Epithelial cell of esophagus (primary cell): ENCODE data around the gene TMPRSS11B.

Source experiments
- DNase-seq: peaks from one replicate; pipeline ENCODE4 v3.0.0; 2010; ENCODE audit warnings: low read depth
- H3K4me3 ChIP-seq: 2 replicates; pipeline ENCODE4 v1.5.1; 2011; ENCODE audit warnings: mild to moderate bottlenecking, low read length, control low read depth
- TF ChIP-seq, protein P1 (sequence below): IDR thresholded peaks from 2 replicates; pipeline ENCODE4 v1.5.1; 2011; ENCODE audit warnings: low read depth, mild to moderate bottlenecking, low read length, control low read depth, inconsistent platforms; ENCODE audit not compliant: insufficient read depth; ENCODE audit errors: missing control alignments

TMPRSS11B gene

GRCh38 chr4:68187145-68187544 is 58.3 kb downstream of the TMPRSS11B start:
- TF ChIP-seq, protein P1, sequence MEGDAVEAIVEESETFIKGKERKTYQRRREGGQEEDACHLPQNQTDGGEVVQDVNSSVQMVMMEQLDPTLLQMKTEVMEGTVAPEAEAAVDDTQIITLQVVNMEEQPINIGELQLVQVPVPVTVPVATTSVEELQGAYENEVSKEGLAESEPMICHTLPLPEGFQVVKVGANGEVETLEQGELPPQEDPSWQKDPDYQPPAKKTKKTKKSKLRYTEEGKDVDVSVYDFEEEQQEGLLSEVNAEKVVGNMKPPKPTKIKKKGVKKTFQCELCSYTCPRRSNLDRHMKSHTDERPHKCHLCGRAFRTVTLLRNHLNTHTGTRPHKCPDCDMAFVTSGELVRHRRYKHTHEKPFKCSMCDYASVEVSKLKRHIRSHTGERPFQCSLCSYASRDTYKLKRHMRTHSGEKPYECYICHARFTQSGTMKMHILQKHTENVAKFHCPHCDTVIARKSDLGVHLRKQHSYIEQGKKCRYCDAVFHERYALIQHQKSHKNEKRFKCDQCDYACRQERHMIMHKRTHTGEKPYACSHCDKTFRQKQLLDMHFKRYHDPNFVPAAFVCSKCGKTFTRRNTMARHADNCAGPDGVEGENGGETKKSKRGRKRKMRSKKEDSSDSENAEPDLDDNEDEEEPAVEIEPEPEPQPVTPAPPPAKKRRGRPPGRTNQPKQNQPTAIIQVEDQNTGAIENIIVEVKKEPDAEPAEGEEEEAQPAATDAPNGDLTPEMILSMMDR: no peak
- H3K4me3 ChIP-seq: no peak overlapping the region

GRCh38 chr4:68184923-68185322 is 60.6 kb downstream of the TMPRSS11B start:
- TF ChIP-seq, protein P1: no peak
- no peak for DNase-seq
- no peak overlapping the region for H3K4me3 ChIP-seq

More at GRCh38 chr4:68187145-68187544, 58.3 kb downstream of the TMPRSS11B start:
- DNase-seq: no peak

DNA sequence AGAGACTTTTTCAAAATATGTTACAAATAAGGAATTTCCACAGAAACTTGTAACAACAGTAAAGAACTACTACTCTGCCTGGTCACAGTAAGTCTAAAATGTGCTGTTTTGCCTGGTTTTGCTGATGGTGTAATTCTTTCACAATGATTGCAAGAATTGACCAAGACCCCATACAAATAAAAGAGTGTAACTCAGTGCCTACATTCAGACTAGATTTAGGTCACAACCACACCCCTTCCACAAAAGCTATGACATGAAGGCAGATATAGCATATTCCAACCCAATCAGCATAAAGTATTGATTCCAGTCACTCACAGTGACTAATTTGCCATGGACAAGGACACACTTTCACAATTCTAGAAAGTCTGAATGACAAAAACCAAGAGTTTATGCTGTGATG is 62.1 kb downstream of the TMPRSS11B start:
- peak; percentile 14 for DNase-seq
- H3K4me3 ChIP-seq: no peak overlapping the region
- TF ChIP-seq, protein P1: no peak

DNA sequence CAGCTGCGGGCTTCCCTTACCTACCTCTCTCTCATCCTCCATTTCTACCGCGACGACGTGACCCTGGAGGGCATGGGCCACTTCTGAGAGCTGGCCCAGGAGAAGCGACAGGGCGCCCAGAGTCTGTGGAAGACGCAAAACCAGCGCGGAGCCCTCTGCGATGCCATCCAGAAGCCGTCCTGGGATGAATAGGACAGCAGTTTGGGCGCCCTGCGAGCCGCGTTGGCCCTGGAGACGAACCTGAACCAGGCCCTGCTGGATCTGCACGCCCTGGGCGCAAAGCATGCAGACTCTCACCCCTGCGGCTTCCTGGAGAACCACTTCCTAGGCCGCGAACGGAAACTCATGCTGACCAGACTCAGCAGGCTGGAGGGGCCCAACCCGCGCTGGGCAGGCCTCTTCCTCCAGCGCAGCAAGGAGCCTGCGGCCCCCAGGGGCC is 63.1 kb downstream of the TMPRSS11B start:
- no peak overlapping the region for H3K4me3 ChIP-seq
- no peak for DNase-seq
- TF ChIP-seq, protein P1: no peak

DNA sequence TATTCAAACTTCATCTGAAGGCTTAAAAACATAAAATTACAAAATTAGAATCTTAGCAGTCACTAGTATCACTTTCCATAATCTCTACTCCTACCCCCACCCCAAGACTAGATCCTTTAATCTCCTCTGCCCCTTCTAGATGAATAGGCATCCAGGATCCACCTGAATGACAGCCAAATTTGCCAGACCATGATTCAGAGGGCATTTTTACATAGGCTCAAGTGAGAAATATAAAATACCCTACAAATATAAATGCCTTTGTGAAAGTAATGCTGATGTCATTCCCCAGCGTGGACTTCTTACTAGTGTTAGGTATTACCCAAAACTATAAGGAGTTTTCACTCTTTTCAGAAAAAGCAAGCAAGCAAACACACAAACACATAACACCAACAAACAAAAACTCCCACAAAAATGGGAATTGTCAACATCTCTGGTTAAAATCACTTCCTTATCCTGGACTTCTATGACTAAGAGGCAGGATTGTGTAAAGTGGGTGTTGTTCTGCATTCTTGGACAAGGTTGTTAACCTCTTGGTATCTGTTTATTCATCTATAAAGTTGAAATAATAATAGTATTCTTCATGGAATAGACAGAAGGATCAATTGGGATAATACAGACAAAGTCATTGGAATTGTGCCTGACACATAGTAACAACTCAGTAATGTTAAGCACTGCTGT is 64.5 kb downstream of the TMPRSS11B start:
- TF ChIP-seq, protein P1: no peak
- no peak overlapping the region for H3K4me3 ChIP-seq
- peak; percentile 89 for DNase-seq

DNA sequence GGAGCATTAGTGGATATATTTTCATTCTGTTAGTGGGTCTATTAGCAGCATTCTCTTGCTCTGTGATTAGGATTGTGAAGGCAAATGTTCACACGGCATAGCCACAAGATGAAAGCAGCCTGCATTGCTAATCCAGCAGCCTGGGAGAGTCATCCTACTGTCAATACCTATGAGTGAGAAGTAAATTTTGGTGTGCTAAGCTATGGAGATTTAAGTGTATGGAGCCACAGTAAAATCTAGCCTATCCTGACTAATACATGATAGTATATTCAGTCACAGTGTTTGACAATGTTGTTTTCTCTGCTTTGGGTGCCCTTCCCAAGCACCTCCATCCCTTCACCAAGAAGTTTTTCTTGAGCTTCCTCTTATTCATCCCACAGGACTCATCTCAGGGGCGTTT is 68.6 kb downstream of the TMPRSS11B start:
- peak; percentile 57 for DNase-seq
- TF ChIP-seq, protein P1: no peak
- no peak overlapping the region for H3K4me3 ChIP-seq
